HG03064 (cell line): ENCODE measurements around the gene SEMA6A.
A peak's percentile ranks its signal among the peaks of the same experiment; 100 is the strongest.

ENCODE experiments used
- ATAC-seq: cut with Tn5 transposase; IDR thresholded peaks from one replicate; pipeline ENCODE4 v1.9.1; 2021; ENCODE audit warnings: low read depth; ENCODE audit not compliant: unreplicated experiment

SEMA6A gene

DNA sequence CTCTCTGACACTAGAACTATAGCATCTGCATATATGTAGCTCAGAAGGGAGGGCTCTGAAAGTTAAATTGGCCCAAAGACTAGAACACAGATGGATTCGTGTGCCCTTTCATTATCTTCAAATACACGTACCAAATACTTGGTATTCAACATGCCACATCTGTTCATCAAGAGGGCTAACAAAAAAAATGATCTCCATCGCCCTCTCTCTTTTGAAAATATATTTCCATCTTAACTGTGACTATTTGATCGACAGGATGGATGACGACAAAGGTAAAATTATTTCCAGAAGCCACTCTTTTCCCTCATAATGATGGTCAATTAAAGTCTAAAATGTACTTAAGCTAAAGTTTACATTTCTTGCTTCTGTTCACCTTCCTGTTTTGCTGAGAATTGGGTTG is 77.0 kb downstream of the SEMA6A start:
- ATAC-seq = no peak

DNA sequence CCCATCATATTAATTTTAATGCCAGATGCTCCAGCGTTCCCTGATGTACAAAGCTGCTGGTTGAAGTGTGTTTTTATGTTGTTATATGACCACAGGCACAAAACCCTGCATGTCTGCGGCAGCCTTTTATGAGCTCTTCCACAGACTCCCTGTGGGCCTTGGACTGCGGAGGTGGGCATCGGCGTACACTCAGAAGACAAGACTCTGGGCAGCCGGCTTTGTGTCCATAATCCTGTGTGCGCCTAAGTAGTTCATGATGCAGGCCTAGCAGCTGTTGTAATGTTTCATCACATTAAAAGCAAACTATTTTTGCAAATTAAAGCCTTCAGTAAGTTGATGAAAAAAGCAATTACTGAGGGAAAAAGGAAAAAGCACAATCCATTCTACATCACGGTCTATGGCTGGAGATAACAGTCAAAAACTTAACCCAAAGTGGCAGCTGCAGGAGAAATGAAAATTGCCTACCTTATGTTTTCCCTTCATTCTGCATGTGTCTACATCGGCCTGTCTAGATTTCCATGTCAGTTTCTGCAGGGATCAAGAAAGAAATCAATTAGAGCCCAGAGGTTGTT is 78.8 kb downstream of the SEMA6A start:
- no peak for ATAC-seq

DNA sequence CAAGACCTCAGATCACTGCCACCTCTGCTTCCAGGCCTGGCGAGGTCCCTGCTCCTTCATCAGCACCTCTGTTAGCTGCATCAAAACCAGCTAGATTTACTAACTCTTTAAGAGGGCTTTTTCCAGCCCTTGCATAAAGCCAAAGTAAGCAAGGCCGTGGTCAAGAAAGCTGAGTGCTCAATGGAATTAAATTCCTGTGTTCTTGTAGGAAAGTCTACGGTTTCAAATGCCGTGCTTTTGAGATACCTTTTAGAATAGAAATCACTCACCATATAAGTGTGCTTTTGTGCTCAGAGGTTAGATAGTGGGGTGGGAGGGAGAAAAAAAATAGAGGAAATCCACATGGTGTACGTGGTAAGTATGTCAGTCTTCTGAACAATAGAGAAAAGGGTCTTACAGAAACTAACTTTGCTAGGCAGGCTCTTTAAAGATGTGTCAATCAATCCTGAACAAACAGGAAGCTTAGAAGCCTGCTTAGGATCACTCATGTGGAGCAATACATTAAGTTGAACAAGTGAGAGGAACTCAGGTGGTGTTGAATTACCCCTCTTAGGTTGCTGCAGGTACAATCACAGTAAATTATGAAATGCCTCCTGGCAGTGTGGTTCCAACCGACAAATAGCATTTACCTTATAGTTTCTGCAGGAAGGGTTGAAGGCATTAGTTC is 79.7 kb downstream of the SEMA6A start:
- ATAC-seq = no peak

DNA sequence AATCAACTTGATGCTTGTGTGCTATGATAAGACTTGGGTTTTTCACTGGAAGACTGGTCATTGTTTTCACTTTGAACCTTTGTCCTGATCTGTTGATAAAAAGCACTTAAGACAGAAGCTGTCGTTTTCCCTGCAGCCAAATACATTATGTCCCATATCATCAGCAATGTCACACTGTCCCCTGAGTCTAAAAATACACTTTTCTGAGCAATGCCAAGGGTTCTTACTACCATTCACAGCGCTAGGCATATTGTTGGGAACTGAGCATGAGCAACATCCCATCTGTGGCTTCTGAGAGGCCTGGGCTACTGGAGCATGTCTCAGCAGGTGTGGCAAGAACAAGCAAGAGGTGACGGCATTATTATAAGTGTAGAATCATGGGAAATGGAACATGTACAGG is 81.8 kb downstream of the SEMA6A start:
- no peak for ATAC-seq

DNA sequence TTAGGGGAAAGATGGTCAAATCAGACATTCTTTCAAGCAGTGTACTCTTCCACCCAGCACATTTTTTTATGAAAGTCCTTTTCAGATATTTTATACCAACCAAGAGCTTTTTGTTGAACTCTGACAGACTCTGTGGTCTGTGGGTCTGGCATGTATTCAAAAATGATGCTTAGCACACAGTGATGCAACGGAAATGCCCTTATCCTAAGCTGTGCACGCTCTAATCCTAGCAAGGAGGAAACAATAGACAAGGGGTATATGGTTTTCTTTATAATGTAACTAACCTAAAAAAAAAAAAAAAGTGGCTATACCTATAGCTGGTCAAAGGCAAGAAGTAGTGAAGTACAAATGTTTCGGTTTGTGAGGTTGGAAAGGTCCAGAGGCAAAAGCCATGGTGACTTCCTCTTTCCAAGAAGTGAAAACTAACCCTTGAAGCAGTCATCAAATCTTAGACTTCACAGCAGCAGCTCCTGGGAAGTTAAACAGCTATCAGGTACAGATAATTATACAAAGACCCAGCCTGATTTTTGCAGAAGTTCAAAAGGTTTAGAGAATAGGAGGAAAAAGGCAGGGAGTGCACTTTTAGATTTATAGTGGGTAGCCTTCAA is 82.5 kb downstream of the SEMA6A start:
- peak; percentile 80 for ATAC-seq

DNA sequence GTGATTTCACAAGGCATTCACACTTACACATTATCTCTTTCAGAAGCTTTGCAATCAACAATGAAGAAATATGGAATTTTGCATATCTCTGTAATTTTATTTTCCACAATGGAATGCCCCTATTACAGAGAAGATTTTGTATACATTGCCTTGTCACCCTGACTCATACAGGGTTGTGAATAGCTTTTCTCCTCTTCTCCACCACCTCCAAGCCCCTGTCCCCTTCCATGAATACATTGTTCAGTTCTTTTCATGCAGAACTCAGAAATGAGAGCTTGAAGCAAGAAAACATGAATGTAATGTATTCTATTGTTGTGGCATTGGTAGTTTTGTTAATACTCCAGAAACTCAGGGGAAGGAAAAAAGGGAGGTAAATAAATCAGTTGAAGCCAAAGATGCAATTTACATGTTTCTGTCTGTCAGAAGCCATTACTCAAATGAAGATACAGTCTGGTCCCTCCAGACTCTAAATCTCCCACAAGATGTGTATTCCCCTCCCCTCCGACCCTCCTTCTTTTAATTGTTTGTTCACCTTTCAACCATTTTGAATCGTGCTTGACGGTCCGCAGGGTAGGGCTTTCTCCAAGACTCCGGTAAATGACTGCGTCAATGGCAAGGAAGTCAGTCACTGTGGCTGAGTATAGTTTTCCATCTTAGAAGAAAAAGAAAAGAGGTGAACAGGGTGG is 86.1 kb downstream of the SEMA6A start:
- no peak for ATAC-seq

DNA sequence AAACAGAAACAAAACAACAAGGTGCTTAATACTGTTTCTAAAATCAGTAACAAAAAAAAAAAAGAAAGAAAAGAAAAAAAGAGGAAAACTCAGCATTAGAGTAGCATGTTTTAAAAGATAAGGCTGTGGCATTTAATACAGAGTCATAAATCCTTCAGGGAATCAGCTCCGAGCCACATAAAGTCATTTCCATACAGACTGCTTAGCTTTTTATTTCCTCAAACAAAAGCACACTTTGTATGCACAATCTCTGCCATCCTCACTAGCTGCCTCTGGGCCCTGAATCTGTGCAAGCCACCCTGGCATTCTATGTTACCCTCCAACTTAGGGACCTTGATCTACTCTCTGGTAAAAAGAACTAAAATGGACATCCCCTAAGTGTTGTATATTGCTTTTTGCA is 87.6 kb downstream of the SEMA6A start:
- ATAC-seq = no peak

DNA sequence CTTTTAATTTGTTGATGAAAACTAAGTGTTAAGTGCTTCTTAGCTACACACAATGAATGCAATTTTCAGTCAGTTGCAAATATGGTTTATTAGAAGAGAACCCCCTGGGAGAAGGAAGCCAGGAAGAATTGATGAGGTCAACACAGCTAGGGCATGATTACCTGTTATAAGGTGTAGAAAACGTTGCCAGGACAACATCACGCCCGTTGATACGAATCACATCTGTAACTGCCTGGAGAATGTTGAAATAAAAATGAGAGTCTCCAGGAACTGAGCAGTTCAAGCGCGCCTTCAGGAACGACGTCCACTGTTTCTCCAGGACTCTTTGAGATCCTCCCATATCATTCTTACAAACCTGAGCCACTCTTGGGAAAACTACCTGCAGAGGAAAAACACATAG is 88.0 kb downstream of the SEMA6A start:
- no peak for ATAC-seq

DNA sequence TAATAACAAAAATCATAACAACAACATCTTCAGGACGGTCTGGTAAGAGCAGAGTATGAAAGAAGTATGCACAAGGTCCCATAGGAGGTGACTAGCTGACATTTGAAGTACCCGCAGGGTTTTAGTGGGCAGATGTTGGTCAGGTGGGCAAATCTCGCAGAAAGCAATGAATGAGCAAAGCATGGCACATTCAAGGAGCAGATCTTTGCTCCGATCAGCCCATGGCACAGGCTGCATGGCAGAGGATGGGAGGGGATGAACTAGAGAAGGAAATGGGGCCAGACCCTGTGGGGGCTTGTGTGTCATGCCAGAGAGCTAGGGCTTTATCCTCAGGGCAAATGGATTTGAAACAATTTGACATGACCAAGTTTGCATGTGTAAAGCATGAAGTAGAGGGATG is 90.0 kb downstream of the SEMA6A start:
- no peak for ATAC-seq

DNA sequence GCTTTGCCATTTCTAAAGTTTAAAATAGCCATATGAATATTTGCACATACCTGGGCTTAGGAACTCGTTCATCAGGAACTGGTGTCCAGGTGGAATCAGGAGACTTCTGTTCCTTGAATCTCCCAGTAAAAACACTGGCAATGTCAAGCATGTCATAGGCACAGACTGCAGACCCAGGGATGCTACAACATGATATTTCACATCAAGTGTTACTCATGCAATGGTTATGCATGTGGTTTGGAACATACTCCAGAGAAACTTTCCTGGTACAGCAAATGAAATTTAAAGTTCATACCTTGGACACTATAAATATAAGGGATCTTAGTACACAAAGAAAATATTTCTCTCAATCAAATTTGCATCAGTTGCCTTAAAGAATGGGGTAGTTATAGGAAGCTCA is 92.2 kb downstream of the SEMA6A start:
- ATAC-seq = no peak

DNA sequence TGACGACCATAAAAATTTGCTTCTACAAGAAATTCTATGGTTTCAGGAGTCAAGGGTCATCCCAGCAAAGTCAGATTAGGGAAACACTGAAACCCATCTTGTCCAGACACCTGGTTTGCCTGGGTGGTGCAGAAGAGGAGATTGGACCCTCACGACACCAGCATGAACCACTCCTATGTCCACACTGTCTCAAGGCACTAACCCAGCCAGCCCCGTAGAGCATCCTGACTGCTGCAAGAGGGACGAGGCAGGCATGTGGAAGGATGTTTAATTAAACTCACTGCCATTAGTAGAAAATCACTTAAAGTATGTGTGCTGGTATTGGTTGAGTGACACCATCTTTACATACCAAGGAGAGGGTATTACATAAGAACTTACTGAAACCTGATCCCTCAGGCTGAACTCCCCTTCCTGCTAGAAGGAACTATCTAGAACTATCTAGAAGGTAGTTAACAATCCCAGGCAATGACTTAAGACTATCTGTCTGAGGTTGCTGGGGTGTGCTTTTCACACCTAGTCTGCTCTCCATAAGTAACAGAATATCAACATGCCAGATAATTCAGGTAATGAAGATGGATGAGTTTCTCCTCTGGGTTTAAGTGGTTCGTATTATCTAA is 93.6 kb downstream of the SEMA6A start:
- ATAC-seq = no peak

DNA sequence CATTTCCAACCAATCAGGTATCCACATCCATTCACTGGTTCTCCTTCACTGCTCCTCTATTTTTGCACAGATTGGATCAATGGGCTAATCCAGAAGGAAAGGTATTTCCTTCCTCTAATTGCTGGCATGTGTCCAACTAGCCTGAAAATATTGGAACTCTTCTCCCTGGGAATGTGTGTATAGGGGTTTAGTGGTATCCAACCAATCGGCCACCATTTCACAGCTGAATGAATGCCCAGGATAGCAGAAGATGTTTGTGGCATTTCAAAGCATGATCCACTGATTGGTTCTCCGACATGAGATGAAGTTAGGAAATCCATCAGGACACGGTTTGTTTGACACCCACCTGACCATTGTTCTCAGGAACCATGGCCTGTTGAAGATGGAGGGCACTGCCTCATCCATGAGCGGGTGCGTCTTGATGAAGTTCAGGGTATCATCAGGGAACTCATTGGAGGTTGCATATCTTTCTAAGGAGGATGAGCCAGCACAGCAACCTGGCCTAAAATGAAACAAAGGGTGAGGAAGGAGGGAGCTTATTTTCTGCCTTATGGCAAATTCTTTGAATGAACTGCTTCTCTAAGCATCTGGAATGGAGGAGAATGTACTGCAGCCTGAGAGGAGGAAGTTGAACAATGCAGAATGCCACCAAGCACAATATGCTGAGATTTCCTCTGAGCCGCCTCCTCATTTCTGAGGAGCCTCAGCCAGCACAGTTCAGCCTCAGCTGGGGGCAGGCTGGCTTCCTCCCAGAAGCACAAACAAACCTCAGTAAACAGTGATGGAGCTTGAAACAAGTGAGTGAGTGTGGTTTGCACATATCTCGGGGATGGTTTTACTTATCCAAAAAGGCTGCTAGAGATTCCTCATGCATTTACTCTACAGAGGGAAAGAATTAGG is 94.6 kb downstream of the SEMA6A start:
- no peak for ATAC-seq

DNA sequence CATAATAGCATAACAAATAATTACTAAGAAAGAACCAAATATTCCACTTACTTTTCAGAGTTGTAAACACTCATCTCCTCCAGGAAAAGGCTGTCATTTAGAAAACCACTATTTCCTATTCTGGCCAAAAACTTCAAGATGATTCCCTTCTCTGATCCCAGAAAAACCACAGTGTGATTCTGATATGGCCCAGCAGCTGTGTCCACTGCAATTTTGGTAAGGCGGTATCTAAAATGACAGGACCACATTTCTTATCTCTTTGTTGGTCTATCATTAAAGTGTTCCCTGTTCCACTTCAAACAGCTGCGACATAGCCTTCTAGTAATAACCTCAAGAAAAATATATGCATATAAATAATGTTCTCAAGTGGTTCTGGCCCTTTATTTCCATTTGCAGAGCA is 96.1 kb downstream of the SEMA6A start:
- no peak for ATAC-seq

DNA sequence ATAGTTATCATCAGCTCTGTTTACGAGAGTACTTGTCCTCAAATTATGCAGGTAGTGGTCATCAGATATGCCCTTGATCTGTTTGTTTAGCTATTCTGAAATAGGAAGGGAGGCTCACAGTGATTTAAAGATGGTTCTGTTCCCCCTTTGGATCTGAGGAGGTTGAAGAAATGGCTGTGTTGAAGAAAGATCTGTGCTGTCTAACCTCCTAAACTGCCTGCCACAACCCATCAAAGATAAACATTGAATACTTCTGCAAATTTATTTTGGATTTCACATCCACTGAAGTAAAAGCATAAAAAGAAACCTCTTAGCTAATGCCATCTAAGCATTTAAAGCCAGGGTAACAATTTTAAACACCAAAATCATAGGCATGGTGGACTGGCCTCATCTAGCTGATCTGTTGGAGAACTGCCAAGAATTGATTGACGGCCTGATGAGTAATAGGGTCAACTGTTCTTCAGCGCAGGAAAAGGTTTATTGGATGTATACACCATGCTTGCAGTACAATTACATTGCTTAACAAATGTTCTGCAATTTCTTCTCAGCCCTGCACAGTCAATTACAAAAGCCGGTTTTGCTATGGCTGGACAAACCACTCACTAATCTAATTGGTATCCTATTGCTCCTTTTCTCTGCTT is 97.6 kb downstream of the SEMA6A start:
- ATAC-seq = no peak

DNA sequence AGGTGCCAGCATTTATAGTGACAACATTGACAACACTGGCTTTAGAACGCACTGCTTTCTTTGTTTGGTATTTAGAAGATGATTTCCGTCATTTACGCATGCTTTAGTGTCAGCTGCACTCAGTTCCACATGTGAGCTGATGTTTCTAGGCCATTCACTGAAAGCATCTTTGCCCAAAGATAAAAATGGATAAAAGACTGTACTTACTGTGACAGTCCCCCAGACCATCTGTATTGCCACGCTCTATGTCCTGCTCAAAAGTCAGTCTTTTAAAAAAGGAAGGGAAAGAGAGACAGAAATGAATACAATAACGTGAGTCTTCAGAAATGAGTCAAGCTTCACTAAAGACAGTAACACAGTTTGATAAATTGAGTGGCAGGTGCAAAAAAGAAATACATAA is 99.3 kb downstream of the SEMA6A start:
- no peak for ATAC-seq

DNA sequence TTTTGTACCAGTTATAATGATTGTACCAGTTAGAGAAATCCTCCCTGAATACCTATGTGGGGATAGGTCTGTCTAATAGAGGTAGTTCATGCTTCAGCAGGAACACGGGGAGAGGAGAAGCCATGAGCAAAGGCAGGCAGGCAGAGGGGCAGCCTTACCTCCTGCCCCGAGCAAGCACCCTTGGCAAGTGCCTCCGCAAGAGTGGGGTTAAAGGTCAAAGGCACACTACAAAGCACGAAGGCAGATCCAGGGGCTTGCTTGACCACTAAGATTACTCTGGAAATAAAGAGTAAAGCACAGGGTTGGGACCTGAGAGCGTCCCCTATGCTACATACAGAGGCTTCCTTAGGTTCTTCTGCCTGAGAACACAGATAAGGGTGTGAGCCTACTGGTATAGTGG is 100.9 kb downstream of the SEMA6A start:
- no peak for ATAC-seq

DNA sequence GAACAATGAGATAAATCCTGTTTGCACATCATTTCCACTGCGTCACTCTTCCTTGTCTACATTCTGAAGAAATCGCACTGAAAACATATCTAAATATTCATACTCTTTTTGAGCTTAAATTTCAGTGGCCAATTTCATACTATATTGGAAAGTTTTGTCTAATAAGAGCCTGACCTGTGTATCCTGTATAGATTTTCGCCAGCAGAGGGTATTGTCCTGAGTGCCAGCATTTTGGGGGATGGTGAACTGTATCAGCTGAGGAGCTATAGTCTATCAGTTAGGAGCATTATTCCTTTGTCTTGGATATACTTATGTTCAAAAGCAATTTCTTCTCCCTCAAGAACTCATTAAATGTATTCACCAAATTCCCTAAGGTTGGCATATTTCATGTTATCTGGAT is 102.3 kb downstream of the SEMA6A start:
- no peak for ATAC-seq

DNA sequence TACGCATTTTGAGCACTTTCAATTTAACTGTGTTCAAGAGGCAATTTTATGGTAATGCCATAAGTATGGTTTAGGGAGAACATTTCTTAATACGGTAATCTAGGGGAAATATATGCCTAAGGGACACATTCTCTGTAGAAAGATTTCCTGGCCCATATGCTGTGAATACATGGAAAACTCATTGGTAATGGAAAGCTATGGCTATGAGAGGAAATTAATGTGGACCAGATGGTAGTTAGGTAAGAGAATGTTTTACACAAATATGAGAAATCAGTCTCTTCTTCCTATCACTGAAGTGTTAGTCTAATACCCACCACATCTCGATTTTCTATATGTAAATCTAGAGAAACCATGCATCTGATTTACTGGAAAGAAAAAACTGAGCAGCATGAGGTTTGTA is 105.0 kb downstream of the SEMA6A start:
- ATAC-seq = no peak

DNA sequence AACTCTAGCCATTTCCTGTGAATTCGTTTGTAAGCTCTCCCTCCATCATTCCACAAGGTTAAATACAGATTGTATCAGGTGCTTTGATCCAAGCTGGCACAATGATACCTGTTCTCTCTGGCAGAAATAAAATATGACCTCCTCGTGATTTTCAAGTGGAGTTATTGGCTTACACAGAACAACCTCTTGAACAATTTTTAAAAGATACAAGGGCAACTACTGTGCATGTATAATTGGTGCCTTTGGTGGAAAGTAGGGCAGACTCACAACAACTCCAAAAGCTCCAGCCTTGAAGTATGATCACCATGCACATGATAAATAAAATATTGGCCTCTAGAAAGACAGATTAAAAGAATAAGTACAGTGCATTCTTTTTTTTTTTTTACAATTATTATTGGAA is 106.0 kb downstream of the SEMA6A start:
- no peak for ATAC-seq

DNA sequence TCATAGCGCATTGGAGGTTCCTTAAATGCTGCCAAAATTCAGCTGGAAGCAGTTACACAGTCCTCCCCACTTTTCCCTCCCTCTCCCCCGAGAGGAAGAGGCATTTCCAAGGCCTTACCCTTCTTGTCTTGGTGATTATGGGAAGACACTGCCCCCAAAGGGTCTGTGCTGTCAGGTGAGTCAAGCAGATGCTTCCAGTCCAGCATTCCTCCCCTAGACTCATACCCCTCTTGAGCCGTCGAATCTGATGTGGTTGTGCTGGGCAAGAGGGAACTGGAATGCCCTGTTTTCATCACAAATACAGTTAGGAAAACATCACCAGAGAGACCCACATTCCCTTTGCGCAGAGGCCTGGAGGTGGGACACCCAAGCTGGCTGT is 107.2 kb downstream of the SEMA6A start:
- no peak for ATAC-seq
